GM12801 (cell line): ENCODE data around the gene NDST3.

Experiments used
- TF ChIP-seq, protein P1 (sequence below): IDR thresholded peaks from one replicate; pipeline ENCODE4 v1.5.1; 2011; ENCODE audit warnings: control low read depth; ENCODE audit not compliant: insufficient read length; ENCODE audit errors: extremely low read depth

The NDST3 gene

DNA sequence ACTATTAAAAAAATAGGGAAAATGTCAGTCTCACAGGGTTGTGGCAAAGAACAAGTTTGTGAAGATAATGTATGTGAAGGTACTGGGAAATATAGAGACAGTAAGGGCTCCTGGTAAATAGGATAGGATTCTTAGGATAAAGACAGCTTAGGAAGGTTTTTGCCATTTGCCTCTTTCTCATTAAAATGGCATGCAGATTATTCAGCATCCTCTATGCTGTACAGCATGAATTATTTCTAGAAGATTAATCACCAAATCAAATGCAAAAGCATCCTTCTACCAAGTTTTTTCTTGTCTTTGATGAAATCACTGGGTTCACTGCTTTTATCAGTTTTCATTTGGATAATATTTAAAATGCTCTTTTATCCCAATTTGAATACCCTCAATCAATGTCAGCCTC lies 142.8 kb downstream of the NDST3 start:
- TF ChIP-seq, protein P1, sequence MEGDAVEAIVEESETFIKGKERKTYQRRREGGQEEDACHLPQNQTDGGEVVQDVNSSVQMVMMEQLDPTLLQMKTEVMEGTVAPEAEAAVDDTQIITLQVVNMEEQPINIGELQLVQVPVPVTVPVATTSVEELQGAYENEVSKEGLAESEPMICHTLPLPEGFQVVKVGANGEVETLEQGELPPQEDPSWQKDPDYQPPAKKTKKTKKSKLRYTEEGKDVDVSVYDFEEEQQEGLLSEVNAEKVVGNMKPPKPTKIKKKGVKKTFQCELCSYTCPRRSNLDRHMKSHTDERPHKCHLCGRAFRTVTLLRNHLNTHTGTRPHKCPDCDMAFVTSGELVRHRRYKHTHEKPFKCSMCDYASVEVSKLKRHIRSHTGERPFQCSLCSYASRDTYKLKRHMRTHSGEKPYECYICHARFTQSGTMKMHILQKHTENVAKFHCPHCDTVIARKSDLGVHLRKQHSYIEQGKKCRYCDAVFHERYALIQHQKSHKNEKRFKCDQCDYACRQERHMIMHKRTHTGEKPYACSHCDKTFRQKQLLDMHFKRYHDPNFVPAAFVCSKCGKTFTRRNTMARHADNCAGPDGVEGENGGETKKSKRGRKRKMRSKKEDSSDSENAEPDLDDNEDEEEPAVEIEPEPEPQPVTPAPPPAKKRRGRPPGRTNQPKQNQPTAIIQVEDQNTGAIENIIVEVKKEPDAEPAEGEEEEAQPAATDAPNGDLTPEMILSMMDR = no peak

DNA sequence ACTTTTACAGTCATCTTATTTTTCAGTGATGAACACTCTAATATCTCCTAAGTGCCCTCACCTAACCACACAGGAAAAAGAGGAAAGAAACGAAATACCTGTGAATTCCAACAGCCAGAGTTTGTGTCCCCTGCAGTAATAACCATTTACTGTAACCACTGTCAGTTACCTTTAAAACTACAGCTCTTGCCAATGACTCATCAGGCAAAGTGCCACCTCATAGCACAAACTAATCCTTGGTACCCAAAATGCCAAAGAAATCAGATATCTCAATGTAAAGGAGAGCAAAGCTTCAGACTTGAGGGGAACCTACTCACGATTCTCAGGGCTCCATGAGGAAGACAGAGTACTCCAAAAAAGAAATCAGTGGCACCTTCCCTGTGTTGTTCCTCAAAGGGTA lies 146.5 kb downstream of the NDST3 start:
- TF ChIP-seq, protein P1 = no peak

DNA sequence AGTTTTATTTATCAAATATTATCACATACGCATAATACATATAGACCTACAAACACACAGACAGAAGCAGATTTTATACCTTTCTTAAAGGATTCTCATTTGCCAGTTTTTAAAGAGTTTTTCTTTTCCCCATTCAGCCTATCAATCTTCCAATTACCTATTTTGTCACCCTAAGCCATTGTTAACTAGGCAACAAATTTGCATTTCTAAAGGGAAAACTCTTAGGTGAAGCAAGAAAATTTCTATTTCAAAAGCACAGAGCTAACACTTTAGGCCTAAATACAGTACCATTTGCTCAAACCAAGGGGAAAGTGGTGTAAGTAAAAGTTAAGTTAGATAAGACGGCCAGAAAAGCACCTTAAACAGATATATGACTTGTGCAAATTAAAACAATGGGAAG lies 156.6 kb downstream of the NDST3 start:
- TF ChIP-seq, protein P1 = no peak

- TF ChIP-seq, protein P1 = no peak
These were observed 159.1 kb downstream of the NDST3 start for GRCh38 chr4:118193421-118193820.

GRCh38 chr4:118206627-118207026 lies 172.3 kb downstream of the NDST3 start:
- TF ChIP-seq, protein P1 = no peak

- TF ChIP-seq, protein P1 = no peak
These were observed 178.8 kb downstream of the NDST3 start for GRCh38 chr4:118213101-118213500.

GRCh38 chr4:118215826-118216225 lies 181.5 kb downstream of the NDST3 start:
- TF ChIP-seq, protein P1 = no peak

- TF ChIP-seq, protein P1 = no peak
These were observed 187.0 kb downstream of the NDST3 start for GRCh38 chr4:118221227-118221800.
